Measurements from ENCODE around the gene VSTM5.
"Not testable (repeated sequence)": the region's sequence is repeated elsewhere in the genome, so short reads cannot be mapped to it uniquely, and the experiment has no call there.

The VSTM5 gene

GRCh38 chr11:93870616-93871015 is 20.2 kb upstream of the VSTM5 start:
- TF ChIP-seq CTCF (IDR thresholded peaks at IDR 0.05; ENCODE audit: low read depth, low read length, missing control alignments) = no peak
- H3K4me3 ChIP-seq (replicated peaks; ENCODE audit: low read depth, low read length) = no peak overlapping the region
- no peak for DNase-seq (ENCODE audit: extremely low read depth, low read depth)

- no peak for DNase-seq (ENCODE audit: extremely low read depth, low read depth)
- no peak for TF ChIP-seq CTCF (IDR thresholded peaks at IDR 0.05; ENCODE audit: low read depth, low read length, missing control alignments)
These were observed 19.4 kb upstream of the VSTM5 start for GRCh38 chr11:93869830-93870229.

GRCh38 chr11:93868404-93868803 is 18.0 kb upstream of the VSTM5 start:
- not testable (repeated sequence) for DNase-seq (ENCODE audit: extremely low read depth, low read depth); H3K4me3 ChIP-seq (replicated peaks; ENCODE audit: low read depth, low read length)
- peak; percentile 49 for TF ChIP-seq CTCF (IDR thresholded peaks at IDR 0.05; ENCODE audit: low read depth, low read length, missing control alignments)

More at GRCh38 chr11:93869830-93870229, 19.4 kb upstream of the VSTM5 start:
- H3K4me3 ChIP-seq (replicated peaks; ENCODE audit: low read depth, low read length) = no peak overlapping the region

GRCh38 chr11:93861808-93862207 is 11.4 kb upstream of the VSTM5 start:
- no peak for TF ChIP-seq CTCF (IDR thresholded peaks at IDR 0.05; ENCODE audit: low read depth, low read length, missing control alignments)
- DNase-seq (ENCODE audit: extremely low read depth, low read depth) = no peak
- no peak overlapping the region for H3K4me3 ChIP-seq (replicated peaks; ENCODE audit: low read depth, low read length)

- no peak overlapping the region for H3K4me3 ChIP-seq (replicated peaks; ENCODE audit: low read depth, low read length)
- no peak for TF ChIP-seq CTCF (IDR thresholded peaks at IDR 0.05; ENCODE audit: low read depth, low read length, missing control alignments)
- no peak for DNase-seq (ENCODE audit: extremely low read depth, low read depth)
These were observed 7.8 kb upstream of the VSTM5 start for GRCh38 chr11:93858121-93858775.

- no peak for DNase-seq (ENCODE audit: extremely low read depth, low read depth)
- no peak overlapping the region for H3K4me3 ChIP-seq (replicated peaks; ENCODE audit: low read depth, low read length)
- no peak for TF ChIP-seq CTCF (IDR thresholded peaks at IDR 0.05; ENCODE audit: low read depth, low read length, missing control alignments)
These were observed 7.1 kb upstream of the VSTM5 start for GRCh38 chr11:93857413-93858120.
